Esophagus squamous epithelium (tissue), 5 donors: Measurements from ENCODE around the gene GPRC5C. TPM values are rescaled to one million over a fixed set of nuclear protein-coding genes. Genes with fewer than 3 reads are reported as not detected.

Source experiments
- DNase-seq: peaks from one replicate; lab custom pipeline; 2025; lab: John Stamatoyannopoulos, UW
- H3K27ac ChIP-seq, 4 donors: fragments of 200-600 bp; sonication (generic); one replicate each; pipeline ENCODE4 v1.5.1; 2016 to 2019; ENCODE audit warnings: mild to moderate bottlenecking in 1 of 4
- H3K27me3 ChIP-seq, 4 donors: fragments of 200-600 bp; sonication (generic); 1 replicate in 3 of 4; 2 replicates in 1 of 4; pipeline versions ENCODE4 v1.5.1 to v1.6.0; 2017 to 2021; ENCODE audit warnings: antibody characterized with exemption in 1 of 4
- H3K36me3 ChIP-seq, 3 donors: fragments of 200-600 bp; sonication (generic); one replicate each; pipeline ENCODE4 v1.5.1; 2016 to 2019
- H3K4me1 ChIP-seq, 3 donors: fragments of 200-600 bp; sonication (generic); one replicate each; pipeline ENCODE4 v1.5.1; 2017 to 2019
- H3K4me3 ChIP-seq, 4 donors: fragments of 200-600 bp; sonication (generic); 1 replicate in 3 of 4; 2 replicates in 1 of 4; pipeline ENCODE4 v1.5.1; 2016 to 2019; ENCODE audit warnings: mild to moderate bottlenecking in 2 of 4, moderate library complexity in 1 of 4
- H3K9me3 ChIP-seq, 3 donors: fragments of 200-600 bp; sonication (generic); one replicate each; pipeline ENCODE4 v1.5.1; 2016 to 2019
- POLR2A ChIP-seq, 4 donors: fragments of 450-650 bp; IDR thresholded peaks; one replicate each; pipeline ENCODE4 v1.6.1; 2017; ENCODE audit warnings: antibody characterized with exemption in 4 of 4, mild to moderate bottlenecking in 4 of 4, moderate library complexity in 3 of 4
- WGBS, 2 donors: methylation state at CpG; one replicate each; pipeline ENCODE4 v1.1.5; 2018; 5-methylcytosine and 5-hydroxymethylcytosine counted together
- intact Hi-C: fragments of 100-400 bp; cut with DNase I; formaldehyde crosslinking; loops from one replicate; pipeline ENCODE4 v1.15.0; 2022
- total RNA-seq, 4 donors: library from RNA; depleted of rRNA; stranded (reverse); fragments of >200 nt; gene quantifications; one replicate each; pipeline ENCODE4 v1.1.0, GENCODE V29; 2016
- TF ChIP-seq, protein P1 (sequence below), 6 experiments: fragments of 450-650 bp in 4 of 6; fragments of 200-600 bp in 2 of 6; sonication (generic) in 2 of 6; IDR thresholded peaks; one replicate each; pipeline ENCODE4 v1.5.1; 2016 to 2019; ENCODE audit warnings: antibody characterized with exemption in 6 of 6, mild to moderate bottlenecking in 4 of 6, moderate library complexity in 4 of 6
- donor health status: DM: yes; HTN: yes; CAD: no.

The GPRC5C gene
- total RNA-seq, 4 donors from 2014 or later, result 6.3 to 21.6 (median 11.7) TPM

- peaks cover 0 to 20% (median 0%) of the 10 kb centered on the region in 3 donors for H3K36me3 ChIP-seq
- peaks cover 0 to 25% (median 0%) of the 10 kb centered on the region in 4 donors for H3K27me3 ChIP-seq
- H3K4me3 ChIP-seq, result no peak overlapping the region
- TF ChIP-seq, protein P1, sequence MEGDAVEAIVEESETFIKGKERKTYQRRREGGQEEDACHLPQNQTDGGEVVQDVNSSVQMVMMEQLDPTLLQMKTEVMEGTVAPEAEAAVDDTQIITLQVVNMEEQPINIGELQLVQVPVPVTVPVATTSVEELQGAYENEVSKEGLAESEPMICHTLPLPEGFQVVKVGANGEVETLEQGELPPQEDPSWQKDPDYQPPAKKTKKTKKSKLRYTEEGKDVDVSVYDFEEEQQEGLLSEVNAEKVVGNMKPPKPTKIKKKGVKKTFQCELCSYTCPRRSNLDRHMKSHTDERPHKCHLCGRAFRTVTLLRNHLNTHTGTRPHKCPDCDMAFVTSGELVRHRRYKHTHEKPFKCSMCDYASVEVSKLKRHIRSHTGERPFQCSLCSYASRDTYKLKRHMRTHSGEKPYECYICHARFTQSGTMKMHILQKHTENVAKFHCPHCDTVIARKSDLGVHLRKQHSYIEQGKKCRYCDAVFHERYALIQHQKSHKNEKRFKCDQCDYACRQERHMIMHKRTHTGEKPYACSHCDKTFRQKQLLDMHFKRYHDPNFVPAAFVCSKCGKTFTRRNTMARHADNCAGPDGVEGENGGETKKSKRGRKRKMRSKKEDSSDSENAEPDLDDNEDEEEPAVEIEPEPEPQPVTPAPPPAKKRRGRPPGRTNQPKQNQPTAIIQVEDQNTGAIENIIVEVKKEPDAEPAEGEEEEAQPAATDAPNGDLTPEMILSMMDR (IDR thresholded peaks at IDR 0.05), result peak in 5 of 6 experiments; percentile 29 to 68 (median 48)
- TF ChIP-seq POLR2A (IDR thresholded peaks at IDR 0.05), result no peak
- H3K4me1 ChIP-seq, result peaks cover 6 to 20% (median 8%) of the 10 kb centered on the region in 3 donors
- no peak overlapping the region for H3K27ac ChIP-seq
- no peak for DNase-seq
- H3K9me3 ChIP-seq, result peaks cover 0 to 24% (median 0%) of the 10 kb centered on the region in 3 donors
- 71 to 79% methylated on average over 3 of the region's 3 CpGs for WGBS, 2 donors
- intact Hi-C loops, result no loop called here
Measured at GRCh38 chr17:74437702-74438101, 5.8 kb downstream of the GPRC5C start.

GRCh38 chr17:74439691-74440567 lies 8.0 kb downstream of the GPRC5C start:
- DNase-seq, result no peak
- 63 to 94% methylated on average over 10 to 13 of the region's 31 CpGs for WGBS, 2 donors
- TF ChIP-seq POLR2A (IDR thresholded peaks at IDR 0.05), result no peak
- TF ChIP-seq, protein P1 (IDR thresholded peaks at IDR 0.05), result no peak
- Histone ChIP-seq H3K27ac (no peak overlapping the region), H3K4me3 (no peak overlapping the region), H3K36me3 (peaks cover 0 to 20% (median 0%) of the 10 kb centered on the region in 3 donors), H3K4me1 (peaks cover 22 to 30% (median 27%) of the 10 kb centered on the region in 3 donors), H3K9me3 (peaks cover 0 to 24% (median 0%) of the 10 kb centered on the region in 3 donors), H3K27me3 (peaks cover 0 to 6% (median 0%) of the 10 kb centered on the region in 4 donors)
- intact Hi-C loops, result no loop called here

DNA sequence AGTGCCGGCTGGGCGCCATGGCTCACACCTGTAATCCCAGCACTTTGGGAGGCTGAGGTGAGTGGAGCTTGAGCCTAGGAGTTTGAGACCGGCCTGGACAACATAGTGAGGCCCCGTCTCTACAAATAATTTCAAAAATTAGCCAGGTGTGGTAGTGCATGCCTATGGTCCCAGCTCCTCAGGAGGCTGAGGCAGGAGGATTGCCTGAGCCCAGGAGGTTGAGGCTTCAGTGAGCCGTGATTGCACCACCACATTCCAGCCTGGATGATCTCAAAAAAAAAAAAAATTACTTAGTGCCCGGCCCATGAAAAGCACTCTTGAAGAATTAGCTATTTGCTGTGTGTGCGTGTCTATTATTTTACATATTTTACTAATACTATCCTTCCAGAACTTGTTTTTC lies 9.6 kb downstream of the GPRC5C start:
- WGBS, 2 donors, result 90 to 96% methylated on average over 7 of the region's 7 CpGs
- intact Hi-C loops, result no loop called here
- H3K27me3 ChIP-seq, result no peaks in the 10 kb centered on the region
- no peak for DNase-seq
- H3K4me3 ChIP-seq, result no peak overlapping the region
- no peak for TF ChIP-seq POLR2A (IDR thresholded peaks at IDR 0.05)
- TF ChIP-seq, protein P1 (IDR thresholded peaks at IDR 0.05), result no peak
- H3K4me1 ChIP-seq, result peaks cover 22 to 46% (median 27%) of the 10 kb centered on the region in 3 donors
- no peak overlapping the region for H3K27ac ChIP-seq
- H3K36me3 ChIP-seq, result peaks cover 0 to 20% (median 0%) of the 10 kb centered on the region in 3 donors
- H3K9me3 ChIP-seq, result peaks cover 0 to 24% (median 0%) of the 10 kb centered on the region in 3 donors

GRCh38 chr17:74442291-74442669 lies 10.4 kb downstream of the GPRC5C start:
- WGBS, 2 donors, result 74 to 88% methylated on average over 4 to 5 of the region's 6 CpGs
- H3K27ac ChIP-seq, result peak overlapping the region; percentile 67 to 89 (median 82)
- TF ChIP-seq, protein P1 (IDR thresholded peaks at IDR 0.05), result no peak
- TF ChIP-seq POLR2A (IDR thresholded peaks at IDR 0.05), result no peak
- no peak for DNase-seq
- H3K9me3 ChIP-seq, result peaks cover 0 to 20% (median 0%) of the 10 kb centered on the region in 3 donors
- peaks cover 22 to 54% (median 27%) of the 10 kb centered on the region in 3 donors for H3K4me1 ChIP-seq
- no peaks in the 10 kb centered on the region for H3K27me3 ChIP-seq
- peaks cover 0 to 20% (median 0%) of the 10 kb centered on the region in 3 donors for H3K36me3 ChIP-seq
- intact Hi-C loops, result no loop called here
- H3K4me3 ChIP-seq, result no peak overlapping the region
